ENCODE results near the gene NRXN3.

- TF ChIP-seq CTCF (conservative IDR thresholded peaks at IDR 0.05; ENCODE audit: low read depth, low read length), result no peak
- TF ChIP-seq EZH2 (IDR thresholded peaks at IDR 0.05; ENCODE audit: low read length, unreplicated experiment), result no peak
These were observed 1729.4 kb downstream of the NRXN3 start for GRCh38 chr14:79899610-79900009.
